IPS-15b (cell line): ENCODE measurements around the gene NGEF.
"Not testable (repeated sequence)": the region's sequence is repeated elsewhere in the genome, so short reads cannot be mapped to it uniquely, and the experiment has no call there.

Experiments
- H3K27me3 ChIP-seq: one replicate; pipeline ENCODE4 v1.6.1; 2013; ENCODE audit warnings: low read length; ENCODE audit not compliant: control insufficient read depth, insufficient read depth
- H3K36me3 ChIP-seq: one replicate; pipeline ENCODE4 v1.6.1; 2013; ENCODE audit warnings: low read length; ENCODE audit not compliant: control insufficient read depth, insufficient read depth
- H3K4me1 ChIP-seq: one replicate; pipeline ENCODE4 v1.6.1; 2013; ENCODE audit warnings: mild to moderate bottlenecking, low read length; ENCODE audit not compliant: control insufficient read depth, insufficient read depth
- H3K4me3 ChIP-seq: one replicate; pipeline ENCODE4 v1.5.1; 2013; ENCODE audit warnings: low read depth, low read length
- H3K9ac ChIP-seq: one replicate; pipeline ENCODE4 v1.6.1; 2013; ENCODE audit warnings: low read depth, mild to moderate bottlenecking, low read length
- H3K9me3 ChIP-seq: one replicate; pipeline ENCODE4 v1.6.1; 2013; ENCODE audit warnings: mild to moderate bottlenecking, low read length; ENCODE audit not compliant: control insufficient read depth, insufficient read depth

Gene NGEF

DNA sequence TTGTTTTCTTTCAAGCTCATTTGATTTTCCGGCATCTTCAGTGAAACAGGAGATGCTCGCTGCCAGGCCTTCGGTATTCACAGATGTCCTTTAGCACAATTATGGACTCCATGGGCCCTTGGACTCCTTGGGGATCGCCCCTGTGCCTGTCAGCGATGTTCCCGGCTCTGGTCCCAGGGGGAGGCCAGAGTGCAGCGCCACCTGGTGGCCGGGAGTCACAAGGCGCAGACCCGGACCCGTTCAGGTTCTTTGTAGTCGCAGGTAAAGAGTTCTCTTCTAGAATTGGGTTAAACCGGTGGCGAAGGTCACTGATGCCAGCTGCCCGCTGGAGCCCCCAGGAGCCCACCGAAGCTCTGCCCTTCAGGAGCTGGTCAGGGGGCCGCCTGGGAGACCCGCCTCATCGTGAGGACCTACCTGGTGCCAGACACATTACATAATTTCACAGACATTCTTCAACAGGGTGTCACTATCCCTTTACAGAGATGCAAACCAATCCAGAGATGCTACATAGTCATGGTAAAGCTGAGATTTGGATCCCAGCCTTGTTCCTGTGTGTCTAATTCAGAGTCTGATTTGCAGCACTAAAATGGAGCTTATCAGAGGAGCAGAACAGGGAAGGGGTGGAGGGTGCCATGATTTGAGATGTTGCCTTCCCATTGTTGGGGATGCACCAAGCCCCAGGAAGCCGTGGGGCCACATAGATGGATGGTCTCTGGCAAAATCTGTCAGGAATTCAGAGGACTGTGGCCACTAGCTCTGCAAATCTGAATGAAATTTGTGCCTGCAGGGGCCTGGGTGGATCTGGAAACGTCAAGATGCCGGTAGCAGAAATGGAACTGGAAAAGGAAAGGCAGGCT is 41.1 kb upstream of the NGEF start:
- Histone ChIP-seq H3K4me1 (peaks cover 16% of the 10 kb centered on the region), H3K9me3 (no peaks in the 10 kb centered on the region), H3K27me3 (peaks cover 3% of the 10 kb centered on the region), H3K9ac (no peak overlapping the region), H3K4me3 (no peak overlapping the region), H3K36me3 (no peaks in the 10 kb centered on the region)

- H3K36me3 ChIP-seq, H3K27me3 ChIP-seq, H3K4me3 ChIP-seq, H3K9me3 ChIP-seq, H3K9ac ChIP-seq: not testable (repeated sequence)
- H3K4me1 ChIP-seq, result peaks cover 16% of the 10 kb centered on the region
Measured at GRCh38 chr2:233052517-233052916, 39.5 kb upstream of the NGEF start.

DNA sequence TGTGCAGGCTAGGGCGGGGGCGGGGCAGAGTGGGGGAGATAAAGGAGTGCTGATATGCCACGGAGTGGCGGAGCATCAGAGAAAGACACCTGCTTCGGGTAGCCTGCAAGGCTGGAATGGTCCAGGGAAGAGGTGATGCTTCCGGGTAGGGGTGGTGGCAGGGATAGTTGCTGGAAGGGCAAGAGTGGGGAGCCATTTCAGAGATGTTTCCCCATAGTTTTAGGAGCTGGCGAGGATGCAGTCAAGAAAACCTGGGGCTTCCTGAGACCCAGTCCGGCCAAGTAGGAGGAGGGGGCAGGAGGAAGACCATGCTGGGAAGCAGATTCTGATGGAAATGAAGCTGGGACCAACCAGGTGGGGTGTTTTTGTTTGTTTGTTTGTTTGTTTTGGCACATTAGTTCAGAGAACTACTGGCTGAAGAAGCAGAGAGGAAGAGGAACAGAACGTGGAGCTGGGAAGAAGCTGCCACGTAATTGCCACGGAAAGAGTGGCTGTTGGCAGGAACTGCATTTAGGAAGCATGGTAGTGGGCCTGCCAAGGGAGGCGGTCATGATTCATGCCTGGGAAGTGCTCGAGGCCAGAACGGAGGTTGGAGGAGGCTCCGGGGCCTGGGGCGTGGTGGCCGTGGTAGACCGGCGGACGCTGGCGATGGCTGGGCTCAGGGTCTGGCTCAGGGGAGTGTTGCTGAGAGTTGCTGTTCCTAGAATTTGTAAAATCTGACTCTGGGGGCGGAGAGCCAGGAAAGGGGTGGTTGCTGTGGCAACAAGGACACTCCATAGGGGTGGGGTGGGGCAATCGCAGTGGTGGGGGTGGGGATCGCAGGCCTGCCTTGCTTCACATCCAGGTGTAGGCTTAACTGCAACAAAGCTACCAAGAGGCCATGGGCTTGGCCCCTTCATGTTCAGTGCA is 38.4 kb upstream of the NGEF start:
- no peak overlapping the region for H3K9ac ChIP-seq
- peaks cover 3% of the 10 kb centered on the region for H3K27me3 ChIP-seq
- no peaks in the 10 kb centered on the region for H3K9me3 ChIP-seq
- H3K4me3 ChIP-seq, result peak overlapping the region; percentile 77
- no peaks in the 10 kb centered on the region for H3K36me3 ChIP-seq
- H3K4me1 ChIP-seq, result peaks cover 16% of the 10 kb centered on the region

DNA sequence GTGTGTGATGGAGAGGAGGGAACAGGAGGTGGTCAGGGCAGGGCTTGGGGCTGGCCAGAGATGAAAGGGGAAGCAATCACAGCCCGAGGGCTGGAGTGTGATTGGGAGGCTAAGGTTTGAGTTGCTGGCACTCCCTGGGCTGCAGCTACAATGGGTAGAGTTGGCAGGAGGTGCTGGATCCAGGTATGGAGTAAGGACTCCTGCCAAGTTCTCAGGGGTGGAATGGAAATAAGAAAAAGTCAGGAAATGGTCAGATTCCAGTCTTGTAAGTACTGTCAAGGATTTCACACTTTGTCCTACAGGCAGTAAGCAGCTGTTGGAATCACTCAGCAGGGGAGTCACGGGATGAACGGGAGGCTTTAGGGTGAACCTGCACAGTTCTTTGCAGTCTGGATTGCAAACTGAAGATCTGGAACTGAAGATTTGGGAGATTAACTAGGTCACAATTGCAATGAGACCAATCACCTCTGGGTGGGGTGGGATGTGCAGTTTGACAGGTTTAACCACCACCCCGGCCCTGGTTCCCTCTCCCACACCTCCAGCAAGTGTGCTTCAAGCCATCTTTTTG is 36.2 kb upstream of the NGEF start:
- H3K4me1 ChIP-seq, result peaks cover 16% of the 10 kb centered on the region
- H3K27me3 ChIP-seq, result peaks cover under 1% of the 10 kb centered on the region
- no peaks in the 10 kb centered on the region for H3K9me3 ChIP-seq
- H3K36me3 ChIP-seq, result peaks cover 2% of the 10 kb centered on the region
- H3K4me3 ChIP-seq, result no peak overlapping the region
- H3K9ac ChIP-seq, result no peak overlapping the region

- no peaks in the 10 kb centered on the region for H3K9me3 ChIP-seq
- no peak overlapping the region for H3K4me3 ChIP-seq
- H3K9ac ChIP-seq, result no peak overlapping the region
Measured at GRCh38 chr2:233048569-233049193, 35.6 kb upstream of the NGEF start.

DNA sequence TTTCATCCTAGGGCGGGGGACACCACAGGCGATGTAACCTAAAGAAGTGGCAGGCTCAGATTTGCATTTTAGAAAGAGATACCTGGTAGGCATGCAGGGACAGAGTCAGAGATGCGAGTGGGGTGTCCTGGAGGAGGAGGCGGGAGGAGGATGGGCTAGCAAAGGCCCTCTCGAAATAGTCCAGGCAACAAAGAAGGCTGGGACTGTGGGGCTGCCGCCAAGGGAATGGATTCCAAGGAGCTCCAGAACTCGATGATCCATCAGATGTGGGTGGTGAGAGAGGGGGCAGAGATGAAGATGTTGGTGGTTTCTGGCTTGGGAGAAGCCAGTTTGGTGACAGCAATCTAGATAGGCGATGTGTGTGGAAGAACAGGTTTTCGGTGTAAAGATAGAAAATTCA is 34.6 kb upstream of the NGEF start:
- H3K4me1 ChIP-seq, result peaks cover 16% of the 10 kb centered on the region
- no peak overlapping the region for H3K4me3 ChIP-seq
- H3K9me3 ChIP-seq, result no peaks in the 10 kb centered on the region
- no peaks in the 10 kb centered on the region for H3K27me3 ChIP-seq
- H3K9ac ChIP-seq, result no peak overlapping the region
- H3K36me3 ChIP-seq, result peaks cover 2% of the 10 kb centered on the region

More at GRCh38 chr2:233048569-233049193, 35.6 kb upstream of the NGEF start:
- H3K36me3 ChIP-seq, result peaks cover 2% of the 10 kb centered on the region
- no peaks in the 10 kb centered on the region for H3K27me3 ChIP-seq
- peaks cover 16% of the 10 kb centered on the region for H3K4me1 ChIP-seq

DNA sequence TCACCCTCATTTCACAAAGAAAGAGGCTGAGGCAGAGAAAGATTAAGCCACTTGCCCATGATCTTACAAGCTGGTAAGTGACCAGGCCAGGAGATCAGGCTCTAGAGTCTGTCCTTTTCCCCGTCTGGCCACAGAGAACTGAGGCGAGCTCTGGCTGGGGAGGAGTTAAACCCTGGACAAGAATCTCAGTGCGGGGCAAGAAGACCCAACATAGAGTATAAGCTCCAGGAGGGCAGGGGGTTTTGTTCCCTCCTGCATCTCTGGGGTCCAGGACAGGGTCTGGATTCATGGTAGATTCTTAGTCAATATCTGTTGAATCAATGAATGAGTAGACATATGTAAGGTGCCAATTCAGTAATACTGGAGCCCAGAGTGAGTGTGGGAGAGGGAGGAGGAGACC is 34.1 kb upstream of the NGEF start:
- Histone ChIP-seq H3K36me3 (peaks cover 2% of the 10 kb centered on the region), H3K9me3 (no peaks in the 10 kb centered on the region), H3K4me3 (no peak overlapping the region), H3K27me3 (no peaks in the 10 kb centered on the region), H3K4me1 (peaks cover 14% of the 10 kb centered on the region), H3K9ac (no peak overlapping the region)

DNA sequence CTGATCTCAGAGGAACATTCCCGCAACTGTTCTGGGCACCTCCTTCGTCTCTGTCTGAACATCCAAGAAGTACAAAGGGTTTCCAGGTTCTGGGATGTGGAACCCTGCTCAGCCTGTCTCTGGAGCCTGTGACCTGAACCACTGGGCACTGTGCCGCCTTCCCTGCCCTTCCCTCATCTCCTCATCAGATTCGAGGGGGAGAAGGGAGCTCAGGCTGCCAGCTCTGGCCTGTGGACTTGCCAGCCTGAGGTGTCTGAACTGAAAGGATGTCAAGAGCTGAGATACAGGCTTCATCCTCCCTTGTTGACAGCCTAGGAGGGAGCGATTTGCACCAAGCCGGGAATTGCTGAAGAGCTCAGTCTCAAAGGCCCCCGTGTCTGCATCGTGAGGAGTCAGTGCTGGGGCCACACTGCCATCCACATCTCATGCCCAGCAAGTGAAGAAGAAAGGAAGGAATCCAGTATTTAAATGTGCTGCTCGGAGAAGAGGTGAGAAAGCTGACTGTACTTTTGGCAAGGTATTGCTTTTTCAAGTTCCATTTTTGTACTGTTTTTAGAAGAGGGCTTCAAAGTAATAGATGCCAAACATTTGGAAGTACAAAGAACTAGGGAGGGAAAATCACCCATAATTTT is 32.0 kb upstream of the NGEF start:
- H3K9me3 ChIP-seq, result no peaks in the 10 kb centered on the region
- no peak overlapping the region for H3K9ac ChIP-seq
- peaks cover 1% of the 10 kb centered on the region for H3K4me1 ChIP-seq
- H3K27me3 ChIP-seq, result no peaks in the 10 kb centered on the region
- no peak overlapping the region for H3K4me3 ChIP-seq
- peaks cover 2% of the 10 kb centered on the region for H3K36me3 ChIP-seq

DNA sequence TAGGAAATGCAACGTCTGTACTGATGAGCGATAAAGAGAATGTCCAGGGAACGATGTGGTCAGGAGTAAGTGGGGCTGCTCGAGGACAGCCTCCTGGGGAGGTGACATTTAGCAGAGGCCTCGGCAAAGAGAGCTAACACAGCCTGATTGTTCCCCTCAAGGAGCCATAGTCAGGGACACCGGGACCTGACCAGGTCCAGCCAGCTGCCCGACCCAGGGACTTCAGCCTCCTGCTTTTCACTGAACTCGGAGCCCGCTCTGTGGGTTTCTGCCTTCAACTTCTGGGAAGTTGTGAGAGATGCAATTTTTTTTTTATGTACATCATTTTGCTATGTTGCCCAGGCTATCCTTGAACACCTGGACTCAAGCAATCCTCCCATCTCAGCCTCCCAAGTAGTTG is 29.5 kb upstream of the NGEF start:
- H3K9me3 ChIP-seq, result no peaks in the 10 kb centered on the region
- H3K4me3 ChIP-seq, result no peak overlapping the region
- no peaks in the 10 kb centered on the region for H3K27me3 ChIP-seq
- H3K9ac ChIP-seq, result no peak overlapping the region
- H3K4me1 ChIP-seq, result no peaks in the 10 kb centered on the region
- peaks cover 2% of the 10 kb centered on the region for H3K36me3 ChIP-seq

- H3K4me1 ChIP-seq, result no peaks in the 10 kb centered on the region
- H3K27me3 ChIP-seq, result no peaks in the 10 kb centered on the region
- peaks cover 2% of the 10 kb centered on the region for H3K36me3 ChIP-seq
- H3K9me3 ChIP-seq, result no peaks in the 10 kb centered on the region
- no peak overlapping the region for H3K4me3 ChIP-seq
- H3K9ac ChIP-seq, result no peak overlapping the region
Measured at GRCh38 chr2:233041722-233042323, 28.8 kb upstream of the NGEF start.

GRCh38 chr2:233040571-233040970 is 27.5 kb upstream of the NGEF start:
- no peak overlapping the region for H3K9ac ChIP-seq
- no peak overlapping the region for H3K4me3 ChIP-seq
- H3K36me3 ChIP-seq, result no peaks in the 10 kb centered on the region
- H3K27me3 ChIP-seq, result no peaks in the 10 kb centered on the region
- H3K9me3 ChIP-seq, result no peaks in the 10 kb centered on the region
- no peaks in the 10 kb centered on the region for H3K4me1 ChIP-seq
